Stimulated activated naive CD4-positive, alpha-beta T cell (primary cell): Measurements from ENCODE around the gene RPL27.
"Not testable (repeated sequence)": the region's sequence is repeated elsewhere in the genome, so short reads cannot be mapped to it uniquely, and the experiment has no call there.

Experiments used
- DNase-seq, 6 experiments: peaks; one replicate each; lab custom pipeline; 2025; lab: John Stamatoyannopoulos, UW

Gene RPL27

GRCh38 chr17:42993913-42994312 lies 4.3 kb upstream of the RPL27 start:
- not testable (repeated sequence) for DNase-seq

GRCh38 chr17:42997390-42997983 lies 732 bp upstream of the RPL27 start:
- no peak for DNase-seq

- DNase-seq, result no peak
These were observed 845 bp downstream of the RPL27 start for GRCh38 chr17:42999003-42999525.

GRCh38 chr17:43000894-43001293 lies 2.7 kb downstream of the RPL27 start:
- DNase-seq, result not testable (repeated sequence)

GRCh38 chr17:43003542-43004172 lies 5.4 kb downstream of the RPL27 start:
- no peak for DNase-seq

- DNase-seq, result peak; percentile 67 to 81 (median 75)
These were observed 8.7 kb downstream of the RPL27 start, which contains the start of gene IFI35 for GRCh38 chr17:43006639-43007551. TSS of gene IFI35 (plus strand) at chr17:43006784. CDS start at chr17:43006948, 164 bp downstream.

- no peak for DNase-seq
These were observed 12.6 kb downstream of the RPL27 start for GRCh38 chr17:43010667-43011308.

GRCh38 chr17:43011728-43012472 lies 13.7 kb downstream of the RPL27 start:
- no peak for DNase-seq

- no peak for DNase-seq
These were observed 15.1 kb downstream of the RPL27 start for GRCh38 chr17:43013296-43013695.

- DNase-seq, result no peak
These were observed 15.9 kb downstream of the RPL27 start for GRCh38 chr17:43014020-43014648.

GRCh38 chr17:43014649-43015542 lies 16.7 kb downstream of the RPL27 start:
- DNase-seq, result no peak

- no peak for DNase-seq
These were observed 17.4 kb downstream of the RPL27 start for GRCh38 chr17:43015579-43015978.

- no peak for DNase-seq
These were observed 18.0 kb downstream of the RPL27 start for GRCh38 chr17:43016216-43016615.

GRCh38 chr17:43018008-43018853 lies 20.0 kb downstream of the RPL27 start:
- peak in 4 of 6 experiments; percentile 15 to 35 (median 26) for DNase-seq

- DNase-seq, result no peak
These were observed 20.7 kb downstream of the RPL27 start for GRCh38 chr17:43018932-43019331.

GRCh38 chr17:43019418-43019817 lies 21.2 kb downstream of the RPL27 start:
- DNase-seq, result no peak

- no peak for DNase-seq
These were observed 21.9 kb downstream of the RPL27 start for GRCh38 chr17:43020030-43020621.
